Measurements from ENCODE around the gene HOXC9.

The HOXC9 gene

DNA sequence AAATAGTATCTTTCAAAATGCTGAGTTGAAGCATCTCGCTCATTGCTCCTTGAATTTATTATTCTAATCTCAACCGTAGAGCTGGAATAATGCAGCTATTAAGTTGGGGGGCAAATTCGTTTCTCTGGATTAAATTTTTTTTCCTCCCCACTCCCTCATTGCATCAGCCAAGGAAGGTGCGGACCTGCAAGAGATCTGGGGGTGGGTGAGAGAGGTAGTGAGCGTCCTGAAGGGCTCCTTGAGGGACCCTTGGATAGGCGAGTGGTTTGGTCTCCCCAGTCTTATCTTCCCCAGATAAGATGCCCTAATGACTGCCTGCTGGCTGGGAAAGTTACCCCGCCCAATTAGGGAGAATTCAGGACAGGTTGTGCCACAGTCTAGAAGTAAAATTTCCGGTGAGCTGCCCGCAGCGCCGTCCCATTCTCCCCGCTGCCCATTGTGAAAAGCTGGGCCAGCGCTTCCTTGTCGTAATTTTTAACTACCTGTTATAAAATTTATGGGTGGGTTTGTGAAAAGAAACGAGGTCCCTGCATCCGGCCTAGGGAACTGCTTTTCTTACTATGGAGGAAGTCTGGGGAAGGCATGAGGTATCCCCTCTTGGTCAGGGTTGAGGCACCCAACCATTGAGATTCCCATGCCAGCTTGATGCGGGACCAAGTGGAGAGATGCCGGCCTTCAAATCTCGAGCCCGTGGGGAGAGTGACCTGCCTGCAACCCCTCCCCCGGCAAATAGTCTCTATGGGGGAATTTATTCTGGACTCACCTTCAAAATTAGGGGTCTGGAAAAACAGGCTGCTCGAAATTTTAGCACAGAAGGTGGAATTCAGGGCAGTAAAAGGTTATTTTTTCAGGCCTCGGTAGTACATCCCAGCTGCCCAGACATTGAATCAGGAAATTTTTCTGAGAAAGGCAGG lies 15.3 kb downstream of the HOXC9 start:
- DNase-seq (ENCODE audit: low spot score): no peak

DNA sequence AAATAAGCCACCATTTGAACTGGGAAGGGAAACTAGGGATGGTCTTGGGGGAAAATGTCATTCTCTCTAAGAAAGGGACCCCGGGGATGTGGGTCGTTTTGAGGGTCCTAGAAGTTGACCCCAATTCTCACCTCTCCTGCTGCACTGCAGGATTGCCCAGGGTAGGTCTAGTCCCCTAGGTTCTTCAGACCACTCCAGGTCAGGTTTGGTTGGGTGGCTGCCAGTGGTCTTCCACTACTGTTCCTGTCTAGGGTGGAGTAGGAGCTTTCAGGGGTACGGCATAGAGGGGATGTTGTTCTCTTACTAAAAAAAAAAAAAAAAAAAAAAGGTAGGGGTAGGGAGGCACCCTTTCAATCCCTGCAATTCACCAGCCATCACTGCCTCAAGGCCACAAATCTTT lies 16.1 kb downstream of the HOXC9 start:
- no peak for DNase-seq (ENCODE audit: low spot score)

DNA sequence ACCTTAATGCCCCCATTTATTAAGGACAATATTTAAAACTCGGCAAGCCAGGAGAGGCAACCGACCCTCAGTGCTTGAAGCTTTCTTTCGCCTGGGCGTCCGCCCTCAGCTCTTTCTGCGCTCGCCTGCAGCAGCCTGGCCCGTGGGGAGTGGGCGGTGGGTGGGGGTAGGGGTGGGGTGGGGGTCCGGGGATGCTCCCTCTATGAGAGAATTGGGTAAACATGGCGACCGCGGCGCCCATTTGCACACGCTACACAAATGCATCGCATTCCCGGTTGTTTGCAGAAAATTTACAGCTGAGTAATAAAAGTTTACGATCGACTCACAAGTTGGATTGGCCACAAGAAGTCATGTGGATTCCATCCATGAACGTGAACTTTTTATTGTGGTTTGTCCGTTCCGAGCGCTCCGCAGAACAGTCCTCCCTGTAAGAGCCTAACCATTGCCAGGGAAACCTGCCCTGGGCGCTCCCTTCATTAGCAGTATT lies 16.6 kb downstream of the HOXC9 start:
- no peak for DNase-seq (ENCODE audit: low spot score)

DNA sequence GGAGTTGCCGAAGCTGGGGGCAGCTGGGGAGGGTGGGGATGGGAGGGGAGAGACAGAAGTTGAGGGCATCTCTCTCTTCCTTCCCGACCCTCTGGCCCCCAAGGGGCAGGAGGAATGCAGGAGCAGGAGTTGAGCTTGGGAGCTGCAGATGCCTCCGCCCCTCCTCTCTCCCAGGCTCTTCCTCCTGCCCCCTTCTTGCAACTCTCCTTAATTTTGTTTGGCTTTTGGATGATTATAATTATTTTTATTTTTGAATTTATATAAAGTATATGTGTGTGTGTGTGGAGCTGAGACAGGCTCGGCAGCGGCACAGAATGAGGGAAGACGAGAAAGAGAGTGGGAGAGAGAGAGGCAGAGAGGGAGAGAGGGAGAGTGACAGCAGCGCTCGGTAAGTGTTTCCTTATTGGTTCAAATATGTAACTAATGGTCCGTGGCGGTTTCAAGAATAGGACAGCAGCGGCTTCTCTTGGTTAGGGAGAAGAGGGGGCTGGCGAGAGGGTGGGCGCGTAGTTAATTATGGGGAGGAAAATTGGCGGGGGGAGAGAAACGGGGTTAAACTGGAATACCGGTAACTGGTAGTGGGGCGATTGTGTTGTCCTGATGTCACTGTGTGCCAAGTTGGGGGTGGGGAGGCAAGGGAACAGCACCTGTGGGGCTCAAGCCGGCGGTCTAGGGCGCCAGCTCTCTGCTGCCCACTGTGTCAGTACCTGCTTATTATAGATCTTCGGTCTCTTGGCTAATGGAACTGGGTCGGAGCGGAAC lies 17.2 kb downstream of the HOXC9 start:
- DNase-seq (ENCODE audit: low spot score): no peak

DNA sequence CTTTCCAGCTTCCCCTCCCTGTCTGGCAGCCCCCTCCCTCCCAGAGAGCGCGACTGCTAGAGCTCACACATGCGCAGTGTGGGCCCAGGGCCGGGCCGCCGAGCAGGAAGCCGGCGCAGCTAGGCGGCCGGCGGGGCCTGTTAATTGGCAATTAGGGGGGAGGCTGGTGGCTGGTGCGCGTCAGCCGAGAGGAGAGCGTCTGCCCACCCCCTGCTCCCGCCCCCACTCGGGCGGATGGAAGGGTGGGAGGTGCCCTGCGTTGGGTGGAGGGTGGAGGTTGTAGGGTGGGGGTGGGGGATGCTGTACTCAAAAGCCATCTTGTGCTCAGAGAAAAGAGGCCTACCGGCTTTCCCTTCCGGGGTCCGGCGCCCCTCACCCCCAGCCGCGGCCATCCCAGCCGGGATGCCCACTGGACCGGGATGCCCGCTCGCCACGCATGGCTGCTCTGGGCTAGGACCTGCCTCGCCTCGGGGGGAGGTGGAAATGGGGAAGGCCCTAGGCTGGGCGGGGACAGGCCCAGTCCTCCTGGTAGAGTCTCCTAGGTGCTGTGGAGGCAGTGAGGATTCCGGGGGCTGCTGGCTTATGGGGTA lies 18.0 kb downstream of the HOXC9 start:
- DNase-seq (ENCODE audit: low spot score): peak; percentile 38

DNA sequence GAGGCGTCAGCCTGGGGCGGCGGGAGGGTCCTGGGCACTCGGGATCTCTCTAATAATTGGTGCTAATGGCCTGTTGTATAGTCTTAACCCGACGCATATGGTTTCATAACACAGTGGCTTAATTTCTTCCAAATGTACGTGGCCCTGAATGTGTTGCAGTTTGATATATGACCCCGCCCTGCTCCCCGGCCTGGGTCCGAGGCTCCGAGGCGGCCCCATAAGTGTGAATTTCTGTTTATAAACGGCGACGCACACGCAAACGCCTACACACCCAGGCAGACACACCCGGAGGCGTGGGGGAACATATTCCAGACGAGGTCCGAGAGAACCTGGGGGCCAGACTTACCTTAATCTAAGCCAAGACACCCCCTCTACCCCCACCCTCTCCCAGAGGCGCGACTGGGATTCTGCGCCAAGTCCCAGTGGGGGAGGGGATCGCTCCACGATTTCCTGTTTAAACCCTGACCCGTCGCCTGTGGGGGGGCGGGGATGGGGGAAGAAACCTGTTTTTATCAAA lies 18.6 kb downstream of the HOXC9 start:
- DNase-seq (ENCODE audit: low spot score): no peak

DNA sequence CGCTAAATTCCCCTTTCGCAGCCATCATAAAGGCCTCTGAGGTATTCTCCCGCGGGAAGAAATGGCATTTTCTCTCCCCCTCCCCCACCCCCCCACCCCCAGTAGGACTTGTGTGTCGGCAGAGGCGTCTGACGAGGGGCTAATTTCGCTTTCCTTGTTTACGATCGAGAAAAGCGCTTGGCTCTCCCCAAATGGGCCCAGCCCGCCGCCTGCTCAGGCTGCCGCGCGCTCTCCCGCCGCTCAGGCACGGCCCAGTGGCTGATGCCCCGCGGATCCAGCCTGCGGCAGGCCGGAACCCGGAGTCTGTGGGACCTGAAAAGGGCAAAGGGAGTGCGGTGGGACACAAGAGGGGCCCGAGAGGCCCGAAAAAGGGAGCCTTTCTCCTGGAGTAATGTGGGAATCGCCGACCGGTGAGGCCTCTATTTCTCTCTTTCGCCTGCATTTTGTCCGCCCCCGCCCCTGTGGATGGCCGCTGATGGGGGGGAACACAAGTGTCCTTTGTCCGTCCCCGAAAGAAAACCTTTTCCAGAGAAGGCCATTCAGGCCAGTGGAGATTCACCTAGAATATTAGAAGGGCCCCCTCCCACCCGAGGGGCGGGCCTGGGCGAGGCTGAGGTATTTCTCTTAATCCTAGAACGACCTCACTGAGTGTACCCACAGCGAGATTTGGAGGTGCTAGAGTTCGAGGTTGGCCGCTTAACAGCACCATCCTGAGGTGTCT lies 19.3 kb downstream of the HOXC9 start:
- no peak for DNase-seq (ENCODE audit: low spot score)

DNA sequence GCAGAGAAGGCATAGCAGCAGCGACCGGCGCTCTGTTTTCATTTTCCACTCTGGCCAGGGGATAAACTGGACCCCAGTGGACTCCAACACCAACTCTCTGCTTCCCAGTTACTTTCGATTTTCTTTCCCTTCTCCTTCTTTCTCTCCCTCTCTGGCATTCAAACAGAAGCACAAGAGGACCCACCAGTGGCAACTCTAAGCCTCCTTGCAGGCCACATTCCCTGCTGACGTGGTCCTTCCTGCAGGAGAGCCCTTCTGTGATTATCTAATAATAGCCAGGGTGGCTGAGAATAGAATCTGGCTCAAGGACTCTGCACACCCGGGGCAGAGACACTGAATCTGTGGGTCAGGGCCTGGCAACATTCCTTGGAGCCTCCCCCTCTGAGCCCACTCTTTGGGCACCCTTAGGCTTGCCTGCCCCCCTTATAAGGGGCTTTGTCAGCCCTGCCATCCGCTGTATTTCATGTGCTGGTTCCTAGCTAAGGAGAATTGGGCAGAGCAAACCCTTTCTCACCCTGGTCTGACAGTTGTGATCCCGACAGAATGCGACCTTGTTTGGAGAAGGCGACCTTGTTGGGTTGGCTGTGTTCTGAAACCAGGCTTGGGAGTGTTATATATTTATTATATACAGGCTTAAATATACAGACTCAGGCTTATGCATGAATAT lies 20.1 kb downstream of the HOXC9 start:
- no peak for DNase-seq (ENCODE audit: low spot score)

DNA sequence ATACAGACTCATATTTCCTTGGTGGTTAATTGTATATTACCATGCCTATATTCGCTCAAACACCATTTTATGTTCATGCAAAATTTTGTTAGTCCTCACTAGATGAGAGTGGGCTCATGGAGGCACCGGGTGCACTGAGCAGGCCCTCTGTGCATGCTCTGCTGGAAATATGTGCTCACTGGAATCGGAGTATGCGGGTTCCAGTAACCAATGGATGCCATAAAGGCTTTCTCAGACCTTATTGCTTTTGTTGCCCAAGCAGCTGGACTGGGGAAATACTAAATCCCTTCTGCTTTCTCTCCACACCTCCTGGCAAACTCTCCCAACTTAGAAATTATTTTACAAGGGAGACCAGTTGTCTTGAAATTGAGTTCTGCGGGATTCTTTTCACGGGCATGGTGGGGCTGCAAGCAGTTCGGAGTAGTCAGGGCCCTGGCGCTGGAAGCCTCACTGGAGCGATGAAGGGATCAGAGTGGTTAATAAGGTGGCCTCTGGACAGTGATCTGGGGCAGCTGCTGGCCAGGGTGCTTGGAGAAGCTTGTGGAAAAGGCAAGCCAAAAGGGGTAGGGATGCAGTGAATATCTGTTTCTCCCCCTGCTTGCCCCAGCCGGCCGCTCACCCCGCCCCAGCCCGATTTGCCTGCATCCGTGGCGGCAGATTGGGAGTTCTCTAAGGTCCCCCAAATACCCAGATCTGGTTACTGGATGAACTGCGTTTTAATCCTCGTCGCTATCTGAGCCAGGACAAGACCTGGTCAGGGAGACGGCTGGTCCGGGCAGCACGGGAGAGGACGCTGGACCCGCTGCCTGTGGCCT lies 20.8 kb downstream of the HOXC9 start:
- no peak for DNase-seq (ENCODE audit: low spot score)

DNA sequence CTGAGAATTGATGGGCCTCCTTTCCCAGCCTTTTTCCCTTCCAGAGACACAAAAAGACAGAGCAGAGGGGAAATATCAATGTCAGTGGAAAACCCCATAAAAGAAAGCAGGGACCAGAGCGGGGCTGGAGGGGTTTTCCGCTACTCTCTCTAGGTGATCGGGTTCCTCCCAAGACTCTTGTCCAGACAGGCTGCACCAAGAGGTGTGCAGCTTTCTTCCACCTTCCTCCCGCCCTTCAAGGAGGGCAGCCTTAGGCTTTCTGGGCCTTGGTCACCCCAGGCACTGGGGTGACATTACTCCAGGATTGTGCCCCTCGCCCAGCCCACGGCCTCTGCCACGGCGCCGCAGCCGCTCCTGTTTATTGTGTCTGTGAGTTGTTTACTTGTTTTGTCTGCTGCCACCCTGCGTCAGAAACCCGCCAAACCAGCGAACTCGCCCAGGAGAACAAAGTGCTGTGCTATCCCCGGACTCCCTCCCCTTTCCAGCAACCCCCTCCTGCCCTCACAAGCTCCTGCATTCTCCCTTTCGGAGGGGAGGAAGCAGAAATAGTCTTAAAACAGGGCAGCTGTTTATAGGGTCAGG lies 21.6 kb downstream of the HOXC9 start:
- DNase-seq (ENCODE audit: low spot score): no peak

DNA sequence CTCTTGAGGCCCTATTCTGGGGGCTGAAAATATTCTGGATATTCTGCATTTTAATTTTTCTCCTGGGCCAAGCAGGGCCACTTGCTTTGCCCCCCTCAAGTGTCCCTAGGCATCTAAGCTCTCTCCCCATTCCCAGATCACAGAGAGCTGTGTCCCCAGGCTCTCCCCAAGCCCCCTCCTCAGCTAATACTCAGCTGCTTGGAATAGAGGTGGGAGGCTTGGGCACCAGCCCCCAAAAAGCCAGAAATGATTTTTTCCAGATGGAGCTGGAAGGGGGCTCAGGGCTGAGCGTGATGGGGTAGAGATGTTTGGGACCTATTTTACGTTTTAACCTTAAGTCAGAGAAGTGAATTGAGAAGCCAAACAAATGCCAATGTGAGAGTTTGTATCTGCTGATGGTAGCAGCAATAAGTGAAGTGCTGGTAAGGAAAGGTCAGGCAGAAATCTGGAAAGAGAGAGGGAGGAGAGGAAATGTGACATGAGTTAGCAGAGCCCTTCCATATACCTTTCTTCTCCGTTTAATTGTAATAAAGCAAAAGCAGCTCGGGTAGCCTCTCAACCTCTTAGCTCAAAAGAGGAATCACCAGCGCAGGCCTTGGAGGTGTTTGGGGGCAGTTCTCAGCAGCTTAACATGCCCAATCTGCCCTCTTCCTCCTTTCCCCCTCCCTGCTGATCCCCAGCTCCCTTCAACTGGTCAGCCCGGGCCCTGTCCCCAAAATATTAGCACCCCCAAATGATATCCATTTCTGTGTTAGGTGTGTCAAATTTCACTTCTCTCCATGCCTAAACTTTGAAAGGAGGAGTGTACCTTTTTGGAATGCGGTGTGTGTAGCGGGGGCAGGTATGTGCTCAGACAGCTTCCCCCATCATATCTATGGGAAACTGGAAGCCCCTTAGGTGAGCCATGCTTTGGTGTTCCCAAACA lies 23.3 kb downstream of the HOXC9 start:
- no peak for DNase-seq (ENCODE audit: low spot score)

DNA sequence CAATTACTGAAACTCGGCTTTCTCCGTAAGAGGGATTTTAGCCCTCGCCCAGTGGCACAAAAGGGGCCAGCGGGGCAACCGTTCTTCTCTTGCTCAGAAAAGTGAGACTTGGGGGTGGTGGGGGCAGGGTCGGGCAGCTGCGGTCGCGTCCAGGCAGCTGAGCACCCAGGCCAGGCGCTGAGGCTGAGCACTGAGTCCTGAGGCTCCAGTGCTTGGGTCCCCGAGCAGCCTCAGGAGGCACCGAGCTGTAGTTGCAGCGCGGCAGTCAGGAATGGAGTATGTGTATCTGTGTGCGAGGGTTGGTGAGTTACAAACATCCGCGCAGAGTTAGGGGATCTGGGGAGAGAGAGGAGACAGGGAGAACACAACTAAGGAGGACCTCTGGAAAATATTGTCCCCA lies 24.2 kb downstream of the HOXC9 start:
- no peak for DNase-seq (ENCODE audit: low spot score)

DNA sequence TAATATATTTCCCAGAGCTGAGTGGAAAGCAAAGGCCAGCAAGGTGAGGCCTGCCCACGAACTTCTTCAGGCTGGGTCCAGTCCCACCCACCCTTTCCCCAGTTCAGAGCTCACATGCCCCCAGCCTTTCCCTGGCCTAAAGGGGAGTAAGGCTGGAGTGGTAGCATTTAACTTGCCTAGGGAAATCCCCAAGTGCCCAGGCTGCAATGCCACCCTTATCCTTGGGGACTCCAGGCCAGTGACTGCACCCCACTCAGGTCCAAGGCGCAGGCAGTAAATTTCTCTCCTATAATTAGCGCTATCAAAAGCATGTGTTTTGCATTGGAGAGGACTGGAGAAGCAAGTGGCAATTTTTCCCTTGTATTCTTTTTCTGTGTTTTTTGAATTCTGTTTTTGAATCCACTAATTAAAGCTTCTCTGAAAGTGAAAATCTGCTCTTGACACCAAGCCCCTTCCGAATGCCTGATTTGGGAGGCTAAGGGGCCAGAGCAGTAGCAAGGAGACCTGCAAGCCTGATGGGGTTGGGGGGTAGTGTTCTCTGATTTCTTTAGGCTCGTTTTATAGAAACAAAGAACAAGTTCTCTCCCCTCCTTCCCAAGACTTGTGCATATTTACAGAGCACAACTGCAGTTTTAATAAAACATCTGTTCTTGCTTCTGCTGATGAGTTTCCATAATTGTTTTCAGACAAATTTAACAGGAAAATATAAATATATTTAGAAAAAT lies 24.8 kb downstream of the HOXC9 start:
- no peak for DNase-seq (ENCODE audit: low spot score)

DNA sequence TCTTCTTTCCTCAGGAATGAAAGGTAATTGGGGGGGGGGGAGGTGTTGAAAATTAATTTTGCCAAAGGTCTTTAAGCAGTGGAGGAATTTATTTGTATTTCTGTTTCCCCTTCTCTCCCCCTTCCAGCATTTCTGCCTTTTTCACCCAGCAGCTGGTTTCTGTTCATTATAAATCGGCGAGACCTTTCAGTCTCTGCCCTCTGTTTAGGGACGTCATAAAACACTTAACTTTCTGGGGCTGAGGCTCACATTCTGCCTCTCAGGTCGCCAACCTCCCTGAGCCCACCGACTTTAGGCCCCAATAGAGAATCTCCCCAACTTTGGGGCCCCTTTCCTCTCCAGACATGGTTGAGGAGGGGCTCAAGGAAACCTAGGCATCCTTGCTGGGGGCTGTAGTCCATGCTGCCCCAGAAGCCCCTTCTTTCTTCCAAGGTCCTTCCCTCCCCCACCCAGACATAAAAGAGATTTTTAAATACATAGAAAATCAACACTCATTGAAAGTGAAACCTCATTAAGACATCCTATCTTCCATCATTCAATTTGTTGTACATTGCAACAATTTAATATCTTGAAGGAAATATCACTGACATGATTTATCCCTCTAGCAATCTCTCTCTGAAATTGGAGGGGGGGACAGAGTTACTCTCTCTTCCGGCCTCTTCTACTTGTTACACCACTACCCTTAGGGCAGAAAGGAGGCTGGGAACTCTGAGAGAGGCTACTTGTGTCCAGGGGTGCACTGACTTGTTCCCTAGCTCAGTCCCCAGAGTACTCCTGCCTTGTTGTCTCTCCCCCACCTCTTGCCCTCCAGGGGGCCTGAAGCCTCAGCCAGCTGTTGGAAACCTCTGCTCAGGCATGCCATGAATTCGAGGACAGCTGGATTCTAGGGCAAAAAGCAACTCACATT lies 25.8 kb downstream of the HOXC9 start:
- DNase-seq (ENCODE audit: low spot score): no peak

DNA sequence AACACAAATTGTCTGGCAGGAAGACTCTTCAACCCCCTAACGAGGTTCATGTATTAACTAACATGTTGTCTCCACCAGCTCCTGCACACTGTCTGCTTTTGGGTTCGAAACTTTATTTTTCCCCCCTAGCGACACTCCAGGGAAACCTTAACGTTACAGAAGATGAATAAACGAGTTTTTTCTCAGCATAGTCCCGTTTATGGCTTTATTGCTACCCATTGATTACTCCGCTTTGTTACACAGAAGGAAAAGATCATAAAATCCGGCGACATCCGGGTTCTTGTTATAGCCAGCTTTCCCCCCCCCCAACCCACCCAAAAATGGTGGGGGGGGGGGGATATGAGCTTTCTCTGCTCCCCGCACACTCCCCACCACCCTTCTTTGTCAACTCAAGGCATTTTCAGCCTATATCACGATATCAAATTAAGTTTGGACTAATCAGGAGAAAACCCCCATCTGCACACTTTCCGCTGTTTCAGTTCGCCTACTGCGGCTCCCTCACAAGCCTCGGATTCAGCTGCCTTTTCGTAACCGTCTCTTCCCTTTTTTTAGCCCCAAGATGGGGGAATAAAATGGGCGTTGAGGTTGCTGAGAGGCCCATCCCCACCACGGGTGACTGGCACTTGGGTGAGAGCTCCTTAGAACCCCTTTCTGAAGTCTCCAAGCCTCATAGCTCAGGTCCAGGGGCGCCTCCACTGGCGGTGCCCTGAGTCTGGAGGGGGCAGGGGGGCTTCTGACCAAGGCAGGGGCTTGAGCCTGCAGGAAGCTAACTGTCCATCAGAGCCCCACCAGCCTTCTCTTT lies 26.9 kb downstream of the HOXC9 start:
- DNase-seq (ENCODE audit: low spot score): no peak

DNA sequence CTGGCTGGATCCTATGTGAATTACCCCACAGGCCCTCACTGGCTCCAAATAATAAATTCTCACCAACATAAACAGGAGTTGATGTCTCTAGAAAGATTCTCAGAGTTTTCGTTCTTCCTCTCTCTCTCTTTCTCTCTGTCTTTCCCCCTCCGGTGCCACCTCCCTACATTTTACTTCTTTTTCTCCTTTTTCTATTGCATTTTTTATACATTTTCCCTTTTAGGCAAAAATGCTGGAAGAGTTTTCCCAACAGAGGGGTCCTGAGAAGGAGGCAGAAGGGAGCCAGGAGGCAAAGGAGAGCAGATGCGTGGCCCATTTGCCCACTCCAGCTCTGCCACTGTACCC lies 27.5 kb downstream of the HOXC9 start:
- DNase-seq (ENCODE audit: low spot score): no peak

All from globus pallidus (tissue), 1 donor.